NCI-H345 (cell line): Measurements from ENCODE around the gene FBN2.

Experiments used
- DNase-seq: peaks from one replicate; lab custom pipeline; 2025; lab: John Stamatoyannopoulos, UW

The FBN2 gene

GRCh38 chr5:128538000-128538249, at the start of gene FBN2:
Gene FBN2 (minus strand): TSS chr5:128538245. CDS start chr5:128537603, 642 bp downstream.
- DNase-seq: no peak

- no peak for DNase-seq
These were observed 49.2 kb upstream of the FBN2 start for GRCh38 chr5:128587275-128587674.

- no peak for DNase-seq
These were observed 48.8 kb upstream of the FBN2 start for GRCh38 chr5:128586848-128587247.

GRCh38 chr5:128579639-128580038, 41.6 kb upstream of the FBN2 start:
- DNase-seq: no peak

GRCh38 chr5:128579093-128579492, 41.0 kb upstream of the FBN2 start:
- DNase-seq: no peak

- DNase-seq: no peak
These were observed 36.0 kb upstream of the FBN2 start for GRCh38 chr5:128574041-128574440.

- no peak for DNase-seq
These were observed 34.9 kb upstream of the FBN2 start for GRCh38 chr5:128572930-128573319.

- no peak for DNase-seq
These were observed 34.2 kb upstream of the FBN2 start for GRCh38 chr5:128572051-128572929.

GRCh38 chr5:128566178-128566577, 28.1 kb upstream of the FBN2 start:
- DNase-seq: no peak

- DNase-seq: no peak
These were observed 21.6 kb upstream of the FBN2 start for GRCh38 chr5:128559300-128560297.

GRCh38 chr5:128553747-128554146, 15.7 kb upstream of the FBN2 start:
- DNase-seq: no peak

- no peak for DNase-seq
These were observed 13.4 kb upstream of the FBN2 start for GRCh38 chr5:128551476-128551875.

- DNase-seq: no peak
These were observed 11.5 kb upstream of the FBN2 start for GRCh38 chr5:128549496-128549895.

- peak; percentile 62 for DNase-seq
These were observed 8.7 kb upstream of the FBN2 start for GRCh38 chr5:128546658-128547281.

- no peak for DNase-seq
These were observed 3.3 kb upstream of the FBN2 start for GRCh38 chr5:128541385-128541784.

GRCh38 chr5:128539038-128539429, 989 bp upstream of the FBN2 start:
- DNase-seq: peak; percentile 21

- DNase-seq: peak; percentile 83
These were observed 399 bp upstream of the FBN2 start for GRCh38 chr5:128538250-128539037.

GRCh38 chr5:128537221-128537999, 635 bp downstream of the FBN2 start:
- peak; percentile 44 for DNase-seq

- no peak for DNase-seq
These were observed 1.5 kb downstream of the FBN2 start for GRCh38 chr5:128536254-128537220.

GRCh38 chr5:128535251-128535650, 2.8 kb downstream of the FBN2 start:
- no peak for DNase-seq
